EH (cell line): ENCODE data around the gene MINAR1.
"Not testable (repeated sequence)": the region's sequence is repeated elsewhere in the genome, so short reads cannot be mapped to it uniquely, and the experiment has no call there.

Source experiments
- DNase-seq: peaks from one replicate; pipeline ENCODE4 v3.0.0-alpha.2; 2015; ENCODE audit warnings: low read depth

Gene MINAR1

GRCh38 chr15:79431636-79432344, at the start of gene MINAR1:
Gene MINAR1, plus strand, starts transcription at chr15:79432336. Its CDS starts 23,812 bp downstream, at chr15:79456148.
- DNase-seq = peak; percentile 72

GRCh38 chr15:79394231-79394630, 37.9 kb upstream of the MINAR1 start:
- DNase-seq = peak; percentile 71

- DNase-seq = peak; percentile 20
These were observed 35.3 kb upstream of the MINAR1 start for GRCh38 chr15:79396850-79397249.

- no peak for DNase-seq
These were observed 34.7 kb upstream of the MINAR1 start for GRCh38 chr15:79397269-79397910.

GRCh38 chr15:79399606-79400005, 32.5 kb upstream of the MINAR1 start:
- DNase-seq = no peak

- DNase-seq = no peak
These were observed 31.5 kb upstream of the MINAR1 start for GRCh38 chr15:79400650-79401049.

- DNase-seq = no peak
These were observed 30.8 kb upstream of the MINAR1 start for GRCh38 chr15:79401301-79401700.

- no peak for DNase-seq
These were observed 30.0 kb upstream of the MINAR1 start for GRCh38 chr15:79402136-79402535.

GRCh38 chr15:79403501-79403900, 28.6 kb upstream of the MINAR1 start:
- peak; percentile 64 for DNase-seq

GRCh38 chr15:79406210-79406609, 25.9 kb upstream of the MINAR1 start:
- DNase-seq = no peak

- DNase-seq = peak; percentile 49
These were observed 24.1 kb upstream of the MINAR1 start for GRCh38 chr15:79408041-79408440.

GRCh38 chr15:79410237-79410636, 21.9 kb upstream of the MINAR1 start:
- DNase-seq = peak; percentile 17

GRCh38 chr15:79412010-79412409, 20.1 kb upstream of the MINAR1 start:
- no peak for DNase-seq

- DNase-seq = no peak
These were observed 19.7 kb upstream of the MINAR1 start for GRCh38 chr15:79412429-79412828.

- DNase-seq = no peak
These were observed 15.3 kb upstream of the MINAR1 start for GRCh38 chr15:79416876-79417275.

GRCh38 chr15:79418693-79419279, 13.3 kb upstream of the MINAR1 start:
- DNase-seq = peak; percentile 60

GRCh38 chr15:79425591-79426295, 6.4 kb upstream of the MINAR1 start:
- no peak for DNase-seq

GRCh38 chr15:79426899-79427298, 5.2 kb upstream of the MINAR1 start:
- DNase-seq = not testable (repeated sequence)

- no peak for DNase-seq
These were observed 4.1 kb upstream of the MINAR1 start for GRCh38 chr15:79427781-79428598.

- DNase-seq = no peak
These were observed 1.1 kb upstream of the MINAR1 start for GRCh38 chr15:79430901-79431635.
